GM12801 (cell line): ENCODE measurements around the gene HELT.

Source experiments
- CTCF ChIP-seq: IDR thresholded peaks from one replicate; pipeline ENCODE4 v1.5.1; 2011; ENCODE audit warnings: control low read depth; ENCODE audit not compliant: insufficient read length; ENCODE audit errors: extremely low read depth

Gene HELT

GRCh38 chr4:185054886-185055285, 36.6 kb downstream of the HELT start:
- no peak for TF ChIP-seq CTCF

GRCh38 chr4:185061610-185062009, 43.3 kb downstream of the HELT start:
- TF ChIP-seq CTCF: no peak

- TF ChIP-seq CTCF: no peak
Observed at GRCh38 chr4:185062606-185063005, 44.3 kb downstream of the HELT start.

- no peak for TF ChIP-seq CTCF
Observed at GRCh38 chr4:185066179-185066578, 47.9 kb downstream of the HELT start.

GRCh38 chr4:185068837-185069236, 50.5 kb downstream of the HELT start:
- no peak for TF ChIP-seq CTCF
